ENCODE measurements around the gene OR6C76.
"Not testable (repeated sequence)": the region's sequence is repeated elsewhere in the genome, so short reads cannot be mapped to it uniquely, and the experiment has no call there.

OR6C76 gene

DNA sequence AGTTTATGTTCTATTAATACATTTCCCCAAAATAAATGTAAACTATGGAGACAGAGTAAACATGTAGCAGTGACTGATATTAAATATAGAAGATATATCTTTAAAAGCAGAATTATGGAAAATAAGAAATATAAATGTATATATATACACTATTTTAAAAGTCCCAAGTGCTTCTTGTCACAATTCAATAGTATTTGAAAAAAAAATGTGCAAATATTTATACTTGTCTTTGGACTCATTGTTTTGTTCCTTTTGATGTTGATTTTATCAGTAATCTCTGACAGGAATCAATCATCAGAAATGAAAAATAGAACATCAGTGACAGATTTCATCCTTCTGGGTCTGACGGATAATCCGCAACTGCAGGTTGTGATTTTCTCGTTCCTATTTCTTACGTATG is at the start of gene OR6C76:
Gene OR6C76, plus strand, starts transcription at position 301 of the 400 bp plus-strand sequence. Its CDS starts 0 bp downstream, at position 301.
- DNase-seq = no peak

DNA sequence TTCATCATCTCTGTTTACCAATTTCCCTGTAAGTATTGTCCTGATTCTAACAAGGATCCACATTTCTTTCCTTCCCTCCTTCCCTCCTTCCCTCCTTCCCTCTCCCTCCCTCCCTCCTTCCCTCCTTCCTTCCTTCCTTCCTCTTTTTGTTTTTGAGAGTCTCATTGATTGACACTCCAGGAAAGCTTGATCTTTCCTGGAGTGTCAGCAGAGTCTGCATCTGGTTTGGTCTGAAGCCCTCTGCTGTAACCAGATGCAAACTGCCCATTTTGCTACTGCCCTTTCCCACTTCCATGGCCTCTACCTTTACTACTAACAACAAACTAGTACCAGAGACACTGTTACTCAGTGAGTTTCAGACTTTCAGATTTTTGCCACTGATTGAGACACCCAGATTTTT is 40.2 kb upstream of the OR6C76 start:
- no peak for DNase-seq

DNA sequence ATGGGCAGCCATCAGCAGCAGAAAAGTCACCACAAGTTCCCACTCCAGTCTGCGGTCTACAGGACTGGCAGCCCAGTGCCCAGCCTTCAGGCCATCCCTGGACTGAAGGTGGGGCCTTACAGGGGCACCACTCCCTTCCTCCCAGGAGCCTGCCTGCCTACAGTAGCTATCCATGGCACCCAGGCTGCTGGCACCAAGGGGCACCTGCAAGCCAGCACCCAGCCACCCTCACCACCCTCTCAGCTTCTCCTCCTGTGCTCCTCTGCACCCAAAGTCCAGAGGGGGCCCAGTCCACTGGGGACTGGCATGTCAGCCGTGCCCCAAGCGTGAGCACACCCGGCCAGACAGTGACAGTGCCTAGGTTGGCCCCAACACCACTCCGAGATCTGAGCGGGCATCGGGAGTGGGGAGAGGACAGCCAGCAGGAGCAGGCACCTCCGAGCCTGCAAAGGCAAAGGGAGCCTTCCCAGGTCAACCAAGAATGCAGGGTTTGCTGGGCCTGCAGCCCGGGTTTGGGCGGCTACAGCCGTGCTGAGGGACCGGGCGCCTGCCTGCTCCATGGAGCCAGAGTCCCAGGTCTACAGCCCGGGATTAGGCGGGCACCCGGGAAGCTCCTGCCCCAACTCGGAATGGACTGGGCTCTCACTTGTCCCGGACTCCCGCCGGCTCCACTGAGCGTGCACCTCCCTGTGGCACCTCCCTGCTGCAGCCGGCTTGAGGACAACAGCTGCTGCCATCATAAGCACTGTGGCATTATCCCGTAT is 33.8 kb upstream of the OR6C76 start:
- no peak for DNase-seq

DNA sequence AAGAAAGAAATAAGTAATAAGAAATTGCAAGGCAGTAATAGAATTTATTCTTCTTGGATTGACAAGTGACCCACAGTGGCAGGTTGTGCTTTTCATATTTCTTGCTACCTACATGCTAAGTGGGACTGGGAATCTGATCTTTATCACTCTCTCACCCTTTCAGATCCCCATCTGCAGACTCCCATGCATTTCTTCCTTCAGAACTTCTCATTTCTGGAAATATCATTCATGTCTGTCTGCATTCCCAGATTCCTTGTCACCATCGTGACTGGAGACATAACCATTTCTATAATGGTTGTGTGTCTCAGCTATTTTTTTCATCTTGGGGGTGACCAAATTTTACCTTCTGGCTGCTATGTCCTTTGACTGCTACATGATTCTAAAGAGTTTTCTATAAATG is 29.7 kb upstream of the OR6C76 start:
- no peak for DNase-seq

DNA sequence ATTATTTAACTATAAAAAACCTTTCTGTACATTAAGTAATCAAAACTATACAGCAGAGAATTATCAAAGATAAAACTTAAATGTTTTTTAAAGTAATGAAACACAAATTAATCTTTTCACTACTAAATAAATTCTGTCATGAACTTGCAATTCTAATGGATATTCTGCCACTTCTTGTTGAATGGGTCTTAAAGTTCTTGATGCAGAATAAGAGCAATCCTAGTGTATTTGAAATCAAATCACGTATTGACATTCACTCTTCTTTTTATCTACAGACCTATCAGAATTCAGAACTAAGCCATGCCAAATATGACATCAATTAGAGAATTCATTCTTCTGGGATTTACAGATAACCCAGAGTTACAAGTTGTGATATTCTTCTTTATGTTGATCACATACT is 25.8 kb upstream of the OR6C76 start, which contains the start of gene OR6C65:
Gene OR6C65, plus strand, starts transcription at position 301 of the 400 bp plus-strand sequence. Its CDS starts 0 bp downstream, at position 301.
- no peak for DNase-seq

DNA sequence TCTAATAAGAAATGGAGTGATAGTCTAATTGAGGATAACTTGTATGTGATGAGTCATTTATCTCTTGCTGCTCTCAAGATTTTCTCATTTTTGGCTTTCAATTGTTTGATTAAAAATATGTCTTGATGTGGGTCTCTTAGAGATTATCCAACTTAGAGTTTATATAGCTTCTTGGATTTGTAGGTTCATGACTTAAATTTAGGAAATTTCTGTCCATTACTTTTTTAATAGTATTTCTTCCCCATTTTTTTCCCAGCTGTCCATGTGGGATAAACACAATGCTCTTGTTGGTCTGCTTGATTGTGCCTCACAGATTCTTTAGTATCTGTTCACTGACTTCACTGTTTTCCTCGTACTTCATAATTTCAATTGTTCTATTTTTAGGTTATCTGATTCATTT is 18.2 kb upstream of the OR6C76 start:
- no peak for DNase-seq

DNA sequence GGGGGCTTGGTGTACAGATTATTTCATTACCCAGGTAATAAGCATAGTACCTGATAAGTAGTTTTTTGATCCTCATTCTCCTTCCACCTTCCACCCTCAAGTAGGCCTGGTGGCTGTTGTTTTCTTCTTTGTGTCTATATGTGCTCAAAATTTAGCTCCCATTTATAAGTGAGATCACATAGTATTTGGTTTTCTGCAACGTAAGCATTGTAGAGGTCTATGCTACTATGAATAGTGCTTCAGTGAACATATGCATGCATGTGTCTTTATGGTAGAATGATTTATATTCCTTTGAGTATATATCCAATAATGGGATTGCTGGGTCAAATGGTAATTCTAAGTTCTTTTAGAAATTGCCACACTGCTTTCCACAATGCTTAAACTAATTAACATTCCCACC is 16.9 kb upstream of the OR6C76 start:
- DNase-seq = not testable (repeated sequence)

DNA sequence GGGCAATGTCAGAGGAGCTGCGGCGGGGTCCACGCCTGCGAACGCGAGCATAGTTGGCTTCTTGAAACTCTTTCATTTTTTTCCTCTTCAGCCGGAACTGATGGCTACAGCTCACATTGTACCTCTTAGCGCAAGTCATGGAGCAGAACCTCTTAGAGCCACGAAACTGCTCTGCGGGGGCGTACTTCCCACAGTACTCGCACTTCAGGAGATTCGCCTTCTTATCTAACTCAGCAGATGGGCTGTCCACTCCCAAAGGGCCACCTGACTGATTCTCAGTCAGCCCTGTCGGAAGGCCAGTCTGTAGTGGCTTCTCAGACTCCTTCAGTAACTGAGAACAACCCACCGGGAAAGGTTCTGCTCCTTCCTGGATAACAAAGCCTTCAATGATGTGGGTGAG is 13.9 kb upstream of the OR6C76 start:
- DNase-seq = not testable (repeated sequence)

DNA sequence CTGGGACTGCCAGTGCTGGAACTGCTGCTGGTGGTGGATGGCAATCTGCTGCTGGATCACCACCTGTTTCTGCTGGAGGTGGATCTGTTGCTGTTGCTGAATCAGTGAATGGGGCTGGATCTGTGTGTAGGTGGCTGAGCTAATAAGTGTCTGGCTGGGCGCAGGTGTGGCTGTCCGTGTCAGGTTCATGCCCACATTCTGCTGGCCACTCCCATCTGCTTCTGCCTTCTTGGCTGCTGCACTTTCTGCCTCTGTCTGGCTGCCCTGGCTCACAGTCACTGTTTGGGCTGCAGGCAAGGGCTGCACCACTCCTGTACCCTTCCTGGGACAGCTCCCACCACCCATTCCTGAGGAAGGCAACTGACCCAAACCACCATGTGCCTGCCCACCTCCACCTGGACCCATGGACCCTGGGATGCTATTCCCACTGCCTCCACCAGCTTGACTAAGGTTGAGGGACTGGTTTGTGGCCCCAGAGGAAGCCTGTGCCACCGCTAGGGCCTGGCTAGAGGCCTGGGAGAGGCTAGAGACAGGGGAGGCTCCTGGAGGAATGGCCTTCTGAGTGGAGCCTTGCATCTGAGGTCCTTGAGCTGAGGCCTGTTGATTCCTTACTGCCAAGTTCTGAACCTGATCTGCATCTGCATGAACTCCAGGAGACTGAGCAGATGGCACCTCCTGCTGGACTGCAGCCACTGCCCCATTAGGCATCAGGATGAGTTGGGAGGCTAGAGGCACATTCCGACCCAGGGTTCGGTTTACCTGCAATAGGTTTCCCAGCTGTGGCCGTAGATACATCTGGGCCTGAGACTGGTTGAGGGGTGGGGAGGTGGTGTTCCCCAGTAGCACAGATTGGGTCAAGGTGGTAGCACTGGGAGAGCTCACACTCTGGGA is 12.3 kb upstream of the OR6C76 start:
- DNase-seq = not testable (repeated sequence)

DNA sequence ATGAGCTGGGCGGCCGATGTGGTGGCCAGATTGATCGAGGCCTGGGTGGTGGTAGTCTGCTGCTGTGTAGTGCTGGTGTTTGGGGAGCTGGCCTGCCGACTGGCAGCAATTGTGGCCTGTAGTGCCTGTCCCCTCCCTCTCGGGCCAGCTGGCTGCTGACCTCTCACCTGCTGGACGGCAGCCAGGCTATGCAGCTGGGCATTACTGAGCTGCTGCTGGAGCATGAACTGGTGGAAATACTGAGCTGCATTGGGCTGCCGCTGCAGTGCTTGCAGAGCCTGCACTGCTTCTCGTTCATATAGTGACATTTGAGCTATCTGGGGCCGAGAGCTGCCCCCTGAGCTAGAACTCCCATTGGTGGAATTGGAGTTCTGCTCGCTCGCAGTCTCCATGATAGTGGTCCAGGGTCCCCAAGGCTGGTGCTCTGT is 11.6 kb upstream of the OR6C76 start:
- DNase-seq = not testable (repeated sequence)

DNA sequence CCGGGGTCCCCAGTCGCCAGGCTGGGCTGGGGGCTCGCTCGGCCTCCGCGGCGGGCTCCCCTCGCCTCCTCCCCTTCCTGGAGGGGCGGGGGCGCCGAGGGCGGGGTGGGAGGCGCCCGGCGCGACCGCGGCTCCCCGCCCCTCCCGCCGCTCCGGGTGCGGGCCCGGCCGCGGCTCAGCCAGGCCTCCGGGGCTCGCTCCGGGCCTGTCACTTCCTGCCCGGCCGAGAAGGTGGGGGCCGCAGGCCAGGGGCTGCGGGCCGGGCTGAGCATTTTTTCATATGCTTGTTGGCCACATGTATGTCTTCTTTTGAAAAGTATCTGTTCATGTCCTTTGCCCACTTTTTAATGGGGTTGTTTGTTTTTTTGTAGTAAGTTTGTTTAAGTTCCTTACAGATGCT is 11.2 kb upstream of the OR6C76 start:
- not testable (repeated sequence) for DNase-seq

DNA sequence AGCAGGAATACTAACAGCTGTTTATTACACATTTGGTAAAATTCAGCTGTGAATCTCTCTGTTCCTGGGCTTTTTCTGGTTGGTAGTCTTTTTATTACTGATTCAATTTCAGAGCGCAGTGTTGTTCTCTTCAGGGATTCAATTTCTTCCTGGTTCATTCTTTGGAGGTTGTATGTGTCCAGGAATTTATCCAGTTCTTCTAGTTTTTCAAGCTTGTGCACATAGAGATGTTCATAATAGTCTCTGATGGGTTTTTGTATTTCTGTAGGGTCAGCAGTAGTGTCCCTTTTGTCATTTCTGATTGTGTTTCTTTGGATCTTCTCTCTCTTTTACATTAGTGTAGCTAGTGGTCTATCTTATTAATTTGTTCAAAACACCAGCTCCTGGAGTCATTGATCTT is 9.1 kb upstream of the OR6C76 start:
- DNase-seq = no peak

DNA sequence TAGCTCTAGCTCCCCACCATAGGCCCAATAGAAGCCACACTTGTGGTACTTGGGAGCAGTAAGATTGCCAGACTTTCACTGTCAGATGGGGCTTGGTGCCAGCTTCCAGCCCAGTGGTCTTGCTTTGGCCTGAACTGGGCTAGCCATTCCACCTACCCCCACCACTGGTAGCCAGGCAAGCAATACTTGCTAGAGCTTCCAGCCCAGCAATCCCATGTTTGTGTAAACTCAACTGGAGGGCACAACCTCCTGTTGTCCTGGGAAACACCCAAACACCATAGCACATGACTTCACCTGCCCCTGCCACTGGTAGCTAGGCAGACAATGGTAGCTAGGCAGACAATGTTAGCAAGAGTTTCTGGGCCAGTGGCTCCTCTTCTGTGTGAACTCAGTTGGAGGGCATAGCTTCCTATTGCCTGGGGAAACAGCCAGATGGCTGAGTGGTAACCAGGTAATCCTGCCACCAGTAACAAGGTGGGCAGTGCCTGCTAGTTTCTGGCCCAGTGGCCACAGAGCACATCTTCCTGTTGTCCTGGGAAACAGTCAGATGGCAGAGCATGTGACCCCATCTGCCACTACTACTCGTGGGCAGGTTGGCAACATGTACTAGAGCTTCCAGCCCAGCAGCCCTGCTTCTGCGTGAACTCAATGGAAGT is 5.6 kb upstream of the OR6C76 start:
- DNase-seq = no peak

DNA sequence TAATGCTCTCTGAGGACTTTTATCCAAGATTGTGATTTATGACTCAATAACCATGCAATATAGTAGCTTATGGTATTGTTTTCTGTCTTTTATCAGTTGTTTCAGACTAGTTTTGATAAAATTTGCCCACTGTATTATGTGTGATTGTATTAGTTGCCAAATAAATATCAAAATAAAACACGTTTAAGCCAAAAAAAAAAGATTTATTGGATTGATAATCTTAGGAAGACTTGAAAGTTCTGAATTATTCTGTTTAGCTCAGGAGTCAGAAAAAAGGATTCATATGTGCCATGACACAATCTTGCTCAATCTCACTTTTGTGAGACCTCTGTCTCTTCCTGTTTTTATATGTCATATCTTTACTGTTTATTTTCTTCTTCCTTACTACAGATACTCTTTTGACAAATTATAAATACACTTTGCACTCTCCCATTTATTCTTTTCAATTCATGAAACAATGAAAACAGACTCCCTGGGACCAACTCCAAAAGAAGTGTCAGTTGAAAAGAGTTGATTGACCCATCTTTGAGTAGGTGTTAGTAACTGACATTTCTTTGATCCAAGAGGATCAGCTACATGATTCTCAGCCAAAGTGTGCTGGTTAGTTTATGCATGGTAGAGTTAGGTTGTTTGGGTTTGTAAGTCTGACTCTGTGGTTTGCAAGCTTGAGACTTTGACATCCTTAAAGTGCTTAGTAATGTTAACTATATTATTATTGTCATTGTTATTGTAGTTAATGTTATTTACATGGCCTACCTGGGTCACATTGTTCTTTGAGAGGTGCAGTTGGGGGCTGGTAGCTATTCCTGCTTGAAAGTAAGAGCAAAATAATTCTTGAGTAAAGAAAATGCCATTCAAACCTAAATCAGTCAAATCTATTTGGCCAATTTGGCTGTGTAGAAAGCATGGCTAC is 2.5 kb downstream of the OR6C76 start:
- DNase-seq = no peak

DNA sequence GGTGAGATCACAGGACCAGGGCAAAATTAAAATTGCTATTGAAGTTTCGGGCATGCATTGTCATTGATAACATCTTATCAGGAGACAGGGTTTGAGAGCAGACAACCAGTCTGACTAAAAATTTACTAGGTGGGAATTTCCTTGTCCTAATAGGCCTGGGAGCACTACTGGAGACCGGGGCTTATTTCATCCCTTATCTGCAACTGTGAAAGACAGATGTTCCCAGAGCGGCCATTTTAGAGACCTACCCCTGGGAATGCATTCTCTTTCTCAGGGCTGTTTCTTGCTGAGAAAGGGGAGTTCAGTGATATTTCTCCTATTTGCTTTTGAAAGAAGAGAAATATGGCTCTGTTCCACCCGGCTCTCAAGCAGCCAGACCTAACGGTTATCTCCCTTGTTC is 15.2 kb downstream of the OR6C76 start:
- not testable (repeated sequence) for DNase-seq

DNA sequence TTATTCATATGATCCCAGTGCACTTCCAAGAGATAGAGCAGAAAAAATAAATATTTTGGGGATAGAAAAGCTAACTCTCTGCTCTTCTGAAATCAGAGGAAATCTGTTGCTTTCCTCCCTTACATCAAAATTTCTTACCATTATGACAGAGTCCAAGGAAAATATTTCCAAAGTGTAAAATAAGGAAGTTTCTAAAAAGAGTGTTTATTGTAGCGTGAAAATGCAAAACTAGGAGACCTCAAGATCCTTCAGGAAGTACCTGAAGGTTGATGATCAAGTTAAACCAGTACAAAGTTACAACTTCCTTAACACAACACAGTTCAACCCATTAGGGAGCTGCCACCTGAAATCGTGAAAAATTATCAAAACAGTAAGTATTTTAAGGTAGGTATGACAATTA is 17.7 kb downstream of the OR6C76 start, which contains the start of gene OR6C2:
Gene OR6C2, plus strand, starts transcription at position 301 of the 400 bp plus-strand sequence. CDS start 8,138 bp downstream, outside the sequence.
- DNase-seq = no peak

DNA sequence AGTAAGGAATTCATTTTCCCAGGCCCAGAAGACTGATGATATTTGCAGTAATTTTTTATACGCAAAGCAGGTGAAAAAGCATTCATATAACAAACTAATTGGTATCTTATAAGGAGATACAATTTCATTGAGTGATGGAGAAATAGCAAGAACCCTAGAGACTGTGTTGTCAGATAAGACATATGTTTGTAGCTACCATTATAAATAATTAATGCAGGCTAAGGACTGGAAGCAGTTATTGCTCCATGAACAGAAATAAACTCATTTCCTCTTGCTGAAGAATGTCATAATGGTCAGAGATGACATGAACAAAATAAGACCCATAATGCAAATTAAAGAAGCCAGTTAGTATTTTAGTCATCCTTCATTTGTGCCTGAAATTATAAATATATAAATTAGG is 19.3 kb downstream of the OR6C76 start:
- DNase-seq = no peak

DNA sequence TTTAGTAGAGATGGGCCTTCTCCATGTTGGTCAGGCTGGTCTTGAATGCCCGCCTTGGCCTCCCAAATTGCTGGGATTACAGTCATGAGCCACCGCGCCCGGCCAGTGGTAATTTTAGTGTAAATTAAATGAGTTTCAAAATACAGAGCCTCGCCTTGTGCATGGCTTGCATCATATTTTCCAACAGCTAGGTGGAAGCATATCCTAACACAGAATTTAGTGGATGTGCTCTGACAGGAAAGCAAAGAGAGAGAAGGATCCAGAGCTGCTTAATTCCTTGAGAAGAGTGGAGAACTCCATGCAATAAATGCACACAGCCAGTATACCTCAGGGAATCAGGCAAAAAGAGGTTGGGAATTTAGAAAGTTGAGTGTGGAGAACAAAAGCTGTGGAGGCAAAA is 20.3 kb downstream of the OR6C76 start:
- no peak for DNase-seq

DNA sequence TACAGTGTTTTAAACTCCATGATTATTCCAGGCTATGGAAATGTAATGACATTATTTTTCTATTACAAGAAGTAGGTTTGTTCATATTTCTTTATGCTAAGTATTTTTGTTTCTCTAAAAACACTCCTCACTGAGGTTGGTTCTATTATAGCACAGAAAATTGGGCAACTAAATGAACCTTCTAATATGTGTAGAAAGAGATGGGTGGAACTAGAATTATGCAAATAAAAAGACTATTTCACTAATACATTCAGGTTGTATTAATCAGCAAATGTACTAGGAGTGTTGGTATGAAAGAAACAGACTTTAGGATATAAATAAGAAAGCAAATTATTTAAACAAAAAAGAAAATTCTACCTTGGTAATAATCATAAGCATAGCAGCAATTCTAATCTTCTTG is 22.8 kb downstream of the OR6C76 start:
- DNase-seq = no peak

DNA sequence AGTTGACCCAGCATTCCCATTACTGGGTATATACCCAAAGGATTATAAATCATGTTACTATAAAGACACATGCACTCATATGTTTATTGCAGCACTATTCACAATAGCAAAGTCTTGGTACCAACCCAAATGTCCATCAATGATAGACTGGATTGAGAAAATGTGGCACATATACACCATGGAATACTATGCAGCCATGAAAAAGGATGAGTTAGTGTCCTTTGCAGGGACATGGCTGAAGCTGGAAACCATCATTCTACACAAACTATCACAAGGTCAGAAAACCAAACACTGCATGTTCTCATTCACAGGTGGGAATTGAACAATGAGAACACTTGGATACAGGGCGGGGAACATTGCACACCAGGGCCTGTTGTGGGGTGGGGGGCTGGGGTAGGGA is 38.9 kb downstream of the OR6C76 start:
- not testable (repeated sequence) for DNase-seq

DNA sequence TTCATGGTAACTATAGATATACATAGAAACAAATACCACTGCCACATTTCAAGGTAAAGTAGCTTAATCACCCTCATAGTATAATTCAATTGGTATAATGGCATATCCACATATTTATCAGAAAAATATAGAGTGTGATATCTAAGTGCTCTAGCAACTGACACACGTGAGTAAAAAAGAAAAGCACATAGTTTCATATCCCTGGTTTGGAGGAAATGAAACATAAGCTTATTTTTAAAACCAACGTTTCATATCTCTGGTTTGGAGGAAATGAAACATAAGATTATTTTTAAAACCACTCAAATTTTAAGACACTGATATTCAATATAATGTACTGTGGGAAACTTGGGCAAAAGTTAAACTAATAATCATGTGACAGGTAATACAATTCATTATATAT is 41.8 kb downstream of the OR6C76 start:
- no peak for DNase-seq

DNA sequence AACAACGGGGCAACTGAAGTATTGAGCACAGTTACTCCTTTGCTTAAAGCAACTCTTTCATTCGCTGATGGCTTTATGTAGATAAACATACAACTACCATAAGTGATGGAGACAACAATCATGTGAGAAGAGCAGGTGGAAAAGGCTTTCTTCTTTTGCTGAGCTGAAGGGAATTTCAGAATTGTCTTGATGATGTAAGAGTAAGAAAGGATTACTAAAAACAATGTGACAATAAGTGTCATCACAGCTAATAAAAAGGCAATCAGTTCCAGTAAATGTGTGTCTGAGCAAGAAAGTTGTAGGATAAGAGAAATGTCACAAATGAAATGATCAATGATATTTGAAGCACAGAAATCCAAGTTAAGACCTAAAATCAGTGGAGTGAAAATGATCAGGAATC is 43.2 kb downstream of the OR6C76 start:
- no peak for DNase-seq

Measured in RPMI8226 (cell line).